GM18498 (cell line): ENCODE measurements around the gene EML1.
"Not testable (repeated sequence)": the region's sequence is repeated elsewhere in the genome, so short reads cannot be mapped to it uniquely, and the experiment has no call there.

Source experiments
- ATAC-seq: cut with Tn5 transposase; IDR thresholded peaks from one replicate; pipeline ENCODE4 v1.9.1; 2021; ENCODE audit warnings: mild to moderate bottlenecking, moderate library complexity; ENCODE audit not compliant: unreplicated experiment

EML1 gene

DNA sequence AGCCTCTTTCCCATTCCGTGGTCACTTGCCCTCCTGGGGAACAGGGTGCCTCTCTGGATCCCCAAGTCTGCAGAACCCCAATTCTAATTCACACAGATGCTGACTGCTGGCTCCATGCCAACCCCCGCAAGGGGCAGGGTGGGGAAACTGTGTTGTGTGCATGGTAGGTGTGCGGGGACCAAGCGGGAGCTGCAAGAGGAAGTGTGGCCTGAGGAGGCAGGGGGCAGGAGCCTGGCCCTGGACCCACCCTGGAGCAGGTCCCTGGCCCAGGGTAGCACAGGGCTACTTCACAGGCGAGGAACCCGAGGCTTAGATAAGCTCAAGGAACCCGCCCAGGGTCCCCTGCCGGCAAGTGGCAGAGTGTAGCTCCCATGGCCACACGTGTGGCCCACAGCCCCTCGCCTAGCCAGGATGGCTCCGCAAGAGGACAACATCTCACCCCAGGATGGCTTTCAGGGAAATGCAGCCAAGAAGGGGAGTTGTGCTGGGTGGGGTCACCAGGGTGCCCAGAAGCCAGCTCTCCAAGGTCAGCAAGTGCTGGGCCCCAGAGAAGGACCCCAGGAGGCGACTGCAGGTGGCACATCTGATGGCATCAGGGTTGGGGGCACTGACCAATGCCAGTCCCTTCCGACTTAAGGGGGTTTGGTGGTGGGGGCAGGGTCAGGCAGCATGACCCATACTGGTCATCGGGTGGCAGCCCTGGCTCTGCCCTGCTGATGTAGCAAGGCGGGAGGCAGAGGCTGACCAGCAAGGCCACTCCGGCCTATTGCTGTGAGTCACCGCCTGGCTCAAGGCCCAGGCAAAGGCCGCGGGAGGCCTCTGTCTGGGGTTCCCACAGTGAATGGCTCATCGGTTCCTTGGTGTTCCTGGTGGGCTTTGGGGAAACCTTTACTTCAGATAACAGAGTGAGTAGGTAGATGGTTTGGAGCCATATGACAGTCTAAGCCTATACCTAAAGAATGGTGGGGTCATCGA is 37.3 kb upstream of the EML1 start:
- no peak for ATAC-seq

DNA sequence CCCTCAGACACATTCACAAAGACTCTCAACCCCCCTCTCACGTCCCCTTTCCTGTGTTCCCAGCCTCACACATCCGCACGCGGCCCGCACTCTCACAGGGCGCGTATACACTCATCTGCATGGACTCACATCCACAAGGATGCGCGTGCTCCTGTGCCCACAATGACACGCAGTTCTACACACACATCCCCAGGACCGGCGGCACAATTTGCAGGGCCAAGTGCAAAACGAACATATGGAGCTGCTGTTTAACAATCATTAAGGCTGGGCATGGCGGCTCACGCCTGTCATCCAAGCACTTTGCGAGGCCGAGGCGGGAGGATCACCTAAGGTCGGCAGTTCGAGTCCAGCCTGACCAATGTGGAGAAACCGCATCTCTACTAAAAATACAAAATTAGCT is 36.4 kb upstream of the EML1 start:
- ATAC-seq = no peak

DNA sequence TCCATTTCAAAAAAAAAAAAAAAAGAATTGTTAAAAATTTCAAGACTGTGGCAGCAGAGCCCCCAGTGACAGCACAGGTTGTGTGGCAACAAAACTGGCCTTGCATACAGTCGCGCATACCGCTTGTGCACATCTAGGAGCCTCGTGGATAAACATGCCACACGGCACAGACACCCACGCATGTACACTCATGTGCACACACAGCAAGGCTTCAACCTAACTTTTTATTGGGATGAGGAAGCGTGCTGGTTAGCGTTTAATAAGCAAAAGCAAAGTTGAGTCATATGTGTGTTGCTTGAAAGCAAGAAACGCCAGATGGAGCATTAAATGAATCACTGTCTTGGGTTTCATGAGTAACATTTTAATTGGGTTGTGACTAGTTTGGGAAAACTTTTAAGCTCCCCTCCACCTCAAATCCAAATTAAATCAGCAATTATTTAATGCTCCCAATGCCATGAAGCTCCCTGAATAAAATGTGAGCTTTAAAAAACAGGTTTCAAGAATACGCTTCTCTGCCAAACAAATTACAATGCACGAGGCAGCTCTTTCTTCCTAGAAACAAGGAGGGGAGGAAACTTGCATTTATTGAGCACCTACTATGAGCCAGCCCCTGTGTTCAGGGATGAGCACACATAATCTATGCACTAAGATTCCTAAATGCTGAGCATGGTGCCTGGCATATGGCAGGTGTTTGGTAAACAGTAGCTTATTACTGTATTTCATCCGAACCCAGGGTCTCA is 35.7 kb upstream of the EML1 start:
- no peak for ATAC-seq

DNA sequence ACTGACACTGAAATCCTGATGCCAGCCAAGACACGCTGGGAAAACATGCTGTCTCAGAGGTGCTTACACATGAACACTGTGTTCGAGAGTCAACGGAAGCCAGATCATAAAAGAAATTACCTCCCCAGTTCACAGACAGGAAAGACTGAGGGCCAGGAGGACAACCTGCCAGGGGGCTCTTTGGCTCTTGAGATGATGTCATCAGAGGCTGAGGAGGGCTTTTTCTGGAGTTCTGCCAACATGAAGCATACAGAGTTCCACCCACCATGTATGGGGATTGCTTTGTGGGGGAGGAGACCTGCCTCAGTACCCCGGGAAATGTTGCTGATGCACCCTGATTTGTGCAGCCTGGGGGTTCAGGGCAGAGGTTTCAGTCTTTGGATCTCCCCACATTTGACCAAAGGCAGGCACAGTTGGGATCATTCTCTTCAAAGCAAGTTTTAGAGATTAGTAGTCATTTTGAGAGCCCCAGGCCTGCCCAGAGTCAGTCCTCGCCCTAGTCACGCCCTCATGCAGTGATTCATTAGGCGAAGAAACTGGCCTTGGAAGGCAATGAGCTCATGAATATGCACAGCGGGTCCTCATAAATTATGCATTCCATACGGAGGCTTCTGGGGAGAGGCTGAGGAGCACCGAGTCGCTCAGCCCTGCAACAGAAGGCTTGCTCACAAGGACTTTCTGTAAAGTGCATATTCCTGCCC is 34.9 kb upstream of the EML1 start:
- ATAC-seq = no peak

DNA sequence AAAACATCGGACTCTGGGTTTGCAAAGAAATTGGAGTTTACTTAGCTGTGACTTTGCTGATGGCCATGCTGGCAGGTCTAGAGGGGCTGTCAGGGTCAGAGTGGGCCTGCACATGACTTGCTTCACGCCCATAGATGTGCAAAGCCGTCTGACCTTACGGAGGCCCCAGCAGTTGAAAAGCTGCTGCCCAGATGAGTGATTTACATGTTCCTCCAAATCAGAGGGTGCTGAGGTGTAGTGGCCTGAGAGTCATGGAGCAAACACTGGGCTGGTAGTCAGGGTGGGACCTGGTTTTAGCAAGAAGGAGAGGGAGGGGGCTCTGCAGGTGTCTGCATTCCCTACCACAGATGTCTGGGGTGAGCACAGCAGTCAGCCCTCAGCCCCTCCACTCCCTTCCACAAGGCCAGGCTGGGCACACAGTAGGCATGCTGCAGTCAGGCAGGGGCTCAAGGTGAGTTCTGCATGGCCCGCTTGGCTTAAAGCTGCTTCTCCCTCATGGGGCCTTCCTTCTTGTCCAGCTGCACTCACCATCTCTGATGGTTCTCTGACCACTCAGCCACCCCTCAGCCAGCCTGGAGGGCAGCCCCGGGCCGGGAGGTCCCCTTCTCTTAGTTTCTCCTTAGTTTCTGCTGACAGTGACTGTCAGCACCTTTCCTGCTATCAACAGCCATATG is 34.2 kb upstream of the EML1 start:
- no peak for ATAC-seq

DNA sequence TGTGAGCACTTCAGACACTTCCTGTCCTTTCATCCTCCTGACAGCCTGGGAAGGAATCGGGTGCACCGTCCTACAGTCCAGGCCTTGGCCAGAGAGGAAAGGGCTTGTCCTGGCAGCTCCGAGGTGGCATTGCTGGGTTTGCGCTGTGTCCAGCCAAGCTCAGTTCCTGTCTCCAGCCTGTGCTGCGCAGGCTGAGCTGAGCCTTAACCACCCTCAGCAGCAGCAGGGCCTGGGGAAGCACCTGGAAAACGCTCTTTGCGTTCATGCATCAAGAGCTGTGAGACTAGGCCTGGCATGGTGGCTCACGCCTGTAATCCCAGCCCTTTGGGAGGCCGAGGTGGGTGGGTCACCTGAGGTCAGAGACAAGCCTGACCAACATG is 33.7 kb upstream of the EML1 start:
- ATAC-seq = no peak

DNA sequence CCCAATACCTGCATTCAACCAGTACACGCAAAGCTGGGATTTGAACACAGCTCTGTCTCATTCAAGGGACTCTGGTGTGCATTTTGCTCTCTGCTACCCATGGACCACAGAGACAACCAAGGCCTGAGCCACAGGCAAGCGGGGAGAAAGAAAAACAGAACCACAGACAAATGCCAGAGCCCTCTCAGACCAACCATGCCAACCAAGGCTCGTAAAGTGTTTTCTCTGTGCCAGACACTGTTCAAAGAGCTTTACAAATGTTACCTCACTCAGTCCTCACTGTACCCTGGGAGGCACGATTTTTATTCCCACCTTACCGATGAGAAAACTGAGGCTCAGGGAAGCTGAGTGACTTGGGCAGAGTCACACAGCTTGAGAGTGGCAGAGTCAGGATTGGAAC is 32.4 kb upstream of the EML1 start:
- no peak for ATAC-seq

DNA sequence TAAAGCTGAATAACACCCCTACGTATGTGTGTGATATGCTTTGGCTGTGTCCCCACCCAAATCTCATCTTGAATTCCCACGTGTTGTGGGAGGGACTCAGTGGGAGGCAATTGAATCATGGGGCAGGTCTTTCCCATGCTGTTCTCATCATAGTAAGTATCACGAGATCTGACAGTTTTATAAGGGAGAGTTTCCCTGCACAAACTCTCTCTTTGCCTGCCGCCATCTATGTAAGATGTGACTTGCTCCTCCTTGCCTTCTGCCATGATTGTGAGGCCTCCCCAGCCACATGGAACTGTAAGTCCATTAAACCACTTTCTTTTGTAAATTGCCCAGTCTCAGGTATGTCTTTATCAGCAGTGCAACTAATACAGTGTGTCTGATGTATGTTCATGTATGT is 30.3 kb upstream of the EML1 start:
- ATAC-seq = not testable (repeated sequence)

DNA sequence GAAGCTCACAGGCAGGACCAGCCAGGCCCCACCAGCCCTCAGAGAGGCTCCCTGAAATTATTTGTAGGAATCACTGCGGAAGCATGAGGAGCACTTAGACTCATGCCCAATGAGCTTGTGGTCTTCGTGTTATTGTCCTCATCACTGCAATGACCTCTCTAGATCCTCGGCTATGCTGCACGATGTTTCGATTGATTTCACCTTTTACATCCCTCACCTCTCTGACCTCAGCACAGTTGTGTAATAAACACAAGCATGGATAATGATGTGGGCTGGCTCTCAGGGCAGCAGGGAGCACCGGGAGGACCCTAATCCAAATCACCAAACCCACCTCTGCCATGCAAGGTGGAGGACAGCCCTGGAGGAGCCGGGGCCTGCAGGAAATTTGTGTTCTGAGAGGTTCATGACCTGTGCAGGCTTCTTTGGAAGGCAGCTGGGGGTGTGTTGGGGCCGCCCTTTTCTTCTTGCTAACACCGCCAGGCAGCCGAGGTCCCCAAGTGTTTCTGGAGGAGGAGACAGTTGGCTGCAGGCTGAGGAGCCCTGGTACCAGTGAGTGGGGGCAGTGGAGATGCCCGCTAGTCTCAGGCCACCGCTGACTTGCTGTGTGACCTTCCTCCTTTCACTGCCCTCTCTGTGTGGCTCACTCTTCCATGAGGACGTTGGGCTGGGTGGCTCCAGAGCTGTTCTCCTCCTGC is 29.5 kb upstream of the EML1 start:
- no peak for ATAC-seq

DNA sequence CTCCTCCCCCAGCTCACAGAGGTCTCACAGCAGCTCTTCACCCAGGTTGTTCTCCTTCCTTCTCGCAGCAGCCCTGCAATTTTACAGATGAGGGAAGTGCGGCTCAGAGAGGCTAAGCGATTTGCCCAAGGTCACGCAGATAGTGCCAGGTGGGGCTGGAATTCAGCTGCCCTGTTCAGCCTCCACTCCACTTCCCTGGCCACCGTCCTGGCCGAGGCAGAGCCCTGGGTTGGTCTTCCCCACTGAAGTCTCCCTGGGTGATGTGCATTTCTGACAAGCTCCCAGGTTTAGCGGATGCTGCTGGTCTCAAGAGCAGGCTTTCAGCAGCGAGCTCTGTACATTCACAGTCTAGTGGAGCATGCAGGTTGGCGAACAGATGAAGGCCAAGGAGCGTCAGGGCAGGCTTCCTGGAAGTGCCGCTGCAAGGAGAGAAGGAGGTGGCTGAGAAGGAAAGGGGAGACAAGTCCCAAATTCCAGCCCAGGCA is 28.9 kb upstream of the EML1 start:
- no peak for ATAC-seq

DNA sequence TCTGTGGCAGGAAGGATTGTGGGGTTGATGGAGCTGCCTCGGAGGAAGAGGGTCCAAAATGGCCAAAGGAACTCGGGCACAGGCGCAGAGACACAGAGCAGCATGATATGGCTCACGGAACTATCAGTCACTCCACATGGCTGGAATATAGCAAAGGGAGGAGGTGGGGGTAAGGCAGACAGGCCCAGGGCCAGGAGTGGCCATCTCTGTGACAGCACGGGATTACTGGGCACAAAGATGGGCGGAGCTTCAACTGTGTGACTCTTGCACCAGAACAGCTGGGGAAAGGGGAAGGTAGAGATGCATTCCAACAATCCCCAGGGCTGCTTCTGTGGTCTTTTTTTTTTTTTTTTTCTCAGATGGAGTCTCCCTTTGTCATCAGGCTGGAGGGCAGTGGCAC is 24.8 kb upstream of the EML1 start:
- no peak for ATAC-seq

DNA sequence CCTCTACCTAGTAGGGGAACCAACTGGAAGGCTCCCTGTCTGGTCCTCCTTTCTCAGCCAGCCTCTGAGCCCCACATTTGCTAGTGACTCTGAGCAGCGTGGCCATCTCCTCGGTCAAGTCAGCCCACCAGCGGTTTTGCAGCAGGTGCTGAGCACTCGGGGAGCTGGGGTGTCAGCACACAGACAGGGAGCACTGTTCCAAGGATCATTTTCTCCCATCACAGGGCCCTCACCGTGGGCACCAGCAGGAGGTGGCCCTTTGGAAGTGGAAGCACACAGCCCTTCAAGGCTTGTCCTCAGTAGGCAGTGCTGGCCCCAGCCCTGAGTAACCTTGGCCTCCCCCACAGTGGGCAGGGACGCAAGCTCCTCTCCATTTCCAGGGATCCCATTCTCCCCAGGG is 24.1 kb upstream of the EML1 start:
- ATAC-seq = no peak

DNA sequence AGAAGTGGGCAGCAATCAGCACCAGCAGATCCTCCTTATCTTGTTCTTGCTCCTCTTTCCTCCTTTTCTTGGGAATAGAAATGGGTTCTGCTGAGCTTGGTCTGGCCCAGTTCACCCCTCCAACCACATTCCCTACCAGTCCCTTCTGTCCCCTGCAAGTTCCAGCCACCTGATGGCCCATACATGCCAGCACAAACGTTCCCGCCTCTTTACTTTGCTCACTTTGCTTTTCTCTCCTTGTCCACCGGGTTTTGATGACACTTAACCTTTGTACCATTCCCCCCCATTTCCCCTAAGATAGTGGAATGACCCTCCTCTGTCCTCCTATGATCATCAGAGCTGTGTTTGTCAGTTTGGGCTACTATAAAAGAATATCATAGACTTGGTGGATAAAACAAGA is 23.4 kb upstream of the EML1 start:
- no peak for ATAC-seq

DNA sequence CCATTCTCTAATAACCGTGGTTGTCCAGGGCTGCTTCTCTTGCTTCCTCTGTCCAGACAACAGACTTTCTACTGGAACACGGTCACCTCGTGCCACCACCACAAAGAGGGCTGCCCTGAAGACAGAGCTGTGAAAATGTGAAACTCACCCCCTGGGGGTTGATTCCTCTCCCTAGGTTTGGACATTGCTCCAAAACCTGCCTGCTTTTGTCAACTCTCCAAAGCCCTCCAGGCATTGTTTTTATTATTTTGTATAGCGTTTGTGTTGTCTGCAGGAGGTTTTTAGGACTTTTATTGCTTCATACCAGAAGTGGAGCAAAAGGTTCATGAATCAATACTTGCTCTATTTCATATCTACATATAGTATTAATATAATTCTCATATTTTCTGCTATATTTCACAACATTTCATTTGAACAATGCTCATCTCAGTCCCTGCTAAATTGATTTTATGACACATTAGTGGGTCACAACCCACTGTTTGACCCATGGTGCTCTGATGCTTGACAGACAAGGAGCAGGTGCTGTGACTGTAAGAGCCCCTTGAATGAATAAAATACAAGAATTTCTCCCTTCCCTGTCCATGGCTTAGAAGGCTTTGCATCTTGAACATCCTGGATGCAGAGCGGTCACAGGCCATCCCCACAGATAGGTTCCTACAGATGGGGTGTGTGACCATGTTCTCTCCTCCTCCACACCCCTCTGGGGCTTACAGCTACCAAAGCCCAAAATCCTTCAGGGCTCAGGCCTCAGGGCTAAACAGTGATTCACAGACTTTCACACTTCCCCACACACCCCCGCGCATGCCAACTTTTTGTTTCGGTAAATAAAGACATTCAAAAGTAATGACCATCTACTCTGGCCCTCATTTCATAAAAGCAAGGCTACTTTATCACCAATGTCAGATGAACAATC is 20.6 kb upstream of the EML1 start:
- no peak for ATAC-seq

DNA sequence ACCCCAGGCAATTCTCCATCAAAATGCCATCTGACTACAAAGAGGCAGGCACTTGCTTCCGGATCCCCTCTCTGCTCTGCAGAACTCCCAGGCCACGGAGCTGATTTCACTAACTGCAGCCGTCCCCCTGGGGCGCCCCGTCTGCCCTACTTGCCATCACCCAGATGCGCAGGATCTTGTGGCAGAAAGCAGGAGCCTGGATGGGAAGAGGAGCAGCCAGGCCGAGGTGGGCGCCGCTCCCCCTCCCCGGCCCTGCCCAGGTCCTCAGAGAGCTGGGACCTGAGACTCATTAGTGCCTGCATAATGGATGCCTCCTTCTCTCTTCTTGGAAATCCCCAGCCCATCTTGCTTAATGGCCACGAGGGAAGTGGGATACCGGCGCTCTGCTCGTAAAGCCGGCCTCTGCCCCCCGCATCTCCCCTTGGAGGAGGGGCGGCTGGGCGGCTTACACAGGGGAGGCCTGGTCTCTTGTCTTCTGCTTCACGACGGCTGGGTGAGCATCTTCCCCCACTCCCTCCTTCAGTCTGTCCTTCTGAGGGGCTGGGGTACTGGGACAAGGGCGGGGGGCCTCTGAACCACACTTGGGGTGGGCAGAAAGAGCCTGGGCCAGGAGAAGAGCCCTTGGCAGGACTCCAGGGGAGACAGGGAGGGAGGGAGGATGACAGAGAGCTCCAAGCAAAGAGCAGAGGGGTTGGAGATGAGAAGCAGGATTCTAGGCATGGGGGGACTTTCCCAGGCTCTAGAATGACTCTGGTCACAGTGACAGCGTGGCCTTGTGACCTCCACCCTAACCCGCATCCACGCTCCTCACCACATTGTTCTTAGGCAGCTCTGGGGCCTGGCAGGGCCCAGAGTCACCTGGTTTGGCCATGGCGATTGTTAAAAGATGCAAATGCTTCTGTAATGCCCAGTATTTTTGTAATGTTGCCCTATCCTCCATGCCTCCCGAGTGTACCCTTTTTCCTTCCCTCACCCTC is 19.4 kb upstream of the EML1 start:
- no peak for ATAC-seq

DNA sequence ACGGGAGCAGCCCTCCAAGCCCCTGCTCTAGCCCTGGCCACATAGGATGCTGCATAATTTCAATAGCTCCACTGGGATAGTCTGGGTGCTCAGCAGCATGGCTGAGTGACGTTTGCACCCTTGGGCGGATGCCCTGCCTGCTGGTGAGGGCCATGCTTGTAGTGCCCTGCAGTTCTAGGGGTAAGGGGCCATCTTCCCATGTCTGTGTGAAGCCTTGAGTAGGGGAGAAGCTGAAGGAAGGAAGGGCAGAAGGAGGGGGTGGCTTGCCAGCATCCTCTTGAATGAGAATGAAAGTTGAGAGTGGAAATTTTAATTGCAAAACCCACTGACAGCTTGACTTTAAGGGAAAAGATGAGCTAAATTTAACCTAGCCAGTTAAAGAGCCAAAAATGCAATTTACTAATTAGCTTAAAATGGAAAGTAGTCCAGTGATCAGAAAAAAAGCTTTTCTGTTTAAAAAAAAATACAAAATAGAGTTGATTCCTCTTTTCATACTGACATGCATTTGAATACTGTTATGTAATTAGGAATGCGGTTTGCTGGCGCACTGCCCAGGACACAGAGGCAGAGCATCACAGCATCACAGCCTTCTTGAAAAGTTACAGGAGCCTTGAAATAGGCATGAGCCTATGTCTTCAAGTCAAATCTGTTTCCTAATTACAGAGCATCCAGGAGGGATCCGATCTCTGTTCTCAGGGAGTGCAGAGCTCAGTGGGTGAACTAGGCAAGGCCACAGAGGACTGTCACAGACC is 18.5 kb upstream of the EML1 start:
- ATAC-seq = no peak

DNA sequence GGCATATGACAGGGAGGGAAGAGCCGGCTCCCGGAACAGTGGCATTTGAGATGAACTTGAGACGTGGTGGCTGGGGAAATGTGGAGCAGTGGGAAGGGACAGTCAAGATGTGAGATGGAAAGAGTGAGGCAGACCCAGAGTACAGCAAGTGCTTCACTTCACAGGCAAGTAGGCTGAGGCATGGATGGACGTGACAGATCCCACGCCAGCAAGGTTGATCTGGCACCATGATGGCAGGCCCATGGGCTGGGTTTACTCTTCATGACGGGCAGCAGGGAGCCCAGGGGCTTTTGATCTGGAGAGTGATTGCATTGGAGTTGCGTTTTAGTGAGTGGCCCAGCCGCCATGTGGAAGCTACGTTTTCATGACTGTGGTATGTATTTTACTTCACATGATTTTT is 17.9 kb upstream of the EML1 start:
- ATAC-seq = no peak
